HG02981 (cell line): ENCODE results near the gene MS4A13.
"Not testable (repeated sequence)": the region's sequence is repeated elsewhere in the genome, so short reads cannot be mapped to it uniquely, and the experiment has no call there.

Source experiments
- ATAC-seq: cut with Tn5 transposase; IDR thresholded peaks from one replicate; pipeline ENCODE4 v1.9.1; 2021; ENCODE audit warnings: mild to moderate bottlenecking, moderate library complexity; ENCODE audit not compliant: unreplicated experiment

Gene MS4A13

GRCh38 chr11:60515144-60515855 lies at the start of gene MS4A13:
Gene MS4A13 (plus strand): TSS chr11:60515392. CDS start chr11:60518084, 2,692 bp downstream.
- ATAC-seq, result no peak

- no peak for ATAC-seq
Observed at GRCh38 chr11:60468829-60469228, 46.4 kb upstream of the MS4A13 start.

GRCh38 chr11:60469723-60470122 lies 45.5 kb upstream of the MS4A13 start:
- ATAC-seq, result no peak

- no peak for ATAC-seq
Observed at GRCh38 chr11:60477035-60477445, 38.2 kb upstream of the MS4A13 start.

GRCh38 chr11:60482361-60482760 lies 32.8 kb upstream of the MS4A13 start:
- ATAC-seq, result no peak

- ATAC-seq, result peak; percentile 96
Observed at GRCh38 chr11:60485987-60486386, 29.2 kb upstream of the MS4A13 start.

- ATAC-seq, result no peak
Observed at GRCh38 chr11:60492488-60493009, 22.6 kb upstream of the MS4A13 start, which contains the start of gene MS4A12. Gene MS4A12 (plus strand): TSS chr11:60492778. CDS start chr11:60497319, 4,541 bp downstream.

- no peak for ATAC-seq
Observed at GRCh38 chr11:60493454-60493853, 21.7 kb upstream of the MS4A13 start.

GRCh38 chr11:60498399-60498798 lies 16.8 kb upstream of the MS4A13 start:
- ATAC-seq, result no peak

GRCh38 chr11:60498853-60499252 lies 16.3 kb upstream of the MS4A13 start:
- peak; percentile 62 for ATAC-seq

GRCh38 chr11:60500276-60500910 lies 14.8 kb upstream of the MS4A13 start:
- no peak for ATAC-seq

GRCh38 chr11:60502221-60502775 lies 12.9 kb upstream of the MS4A13 start:
- ATAC-seq, result no peak

- no peak for ATAC-seq
Observed at GRCh38 chr11:60504219-60504905, 10.8 kb upstream of the MS4A13 start.

- not testable (repeated sequence) for ATAC-seq
Observed at GRCh38 chr11:60509609-60510008, 5.6 kb upstream of the MS4A13 start.

GRCh38 chr11:60510209-60510608 lies 5.0 kb upstream of the MS4A13 start:
- not testable (repeated sequence) for ATAC-seq

GRCh38 chr11:60511393-60511792 lies 3.8 kb upstream of the MS4A13 start:
- ATAC-seq, result no peak

GRCh38 chr11:60512651-60513225 lies 2.5 kb upstream of the MS4A13 start:
- no peak for ATAC-seq

- ATAC-seq, result no peak
Observed at GRCh38 chr11:60513496-60514460, 1.4 kb upstream of the MS4A13 start.

- no peak for ATAC-seq
Observed at GRCh38 chr11:60528465-60528864, 13.3 kb downstream of the MS4A13 start.

- no peak for ATAC-seq
Observed at GRCh38 chr11:60528934-60529333, 13.7 kb downstream of the MS4A13 start.
